HCT116 (cell line): ENCODE data around the gene AR.

Source experiments
- EGR1 ChIP-seq: IDR thresholded peaks from 2 replicates; pipeline ENCODE4 v1.6.1; 2012; ENCODE audit warnings: low read depth
- RAD21 ChIP-seq: IDR thresholded peaks from 2 replicates; pipeline ENCODE4 v1.6.1; 2012; ENCODE audit warnings: low read depth, mild to moderate bottlenecking
- TF ChIP-seq, protein P1 (sequence below), 3 experiments: fragments of 200-600 bp in 1 of 3; sonication (generic) in 1 of 3; IDR thresholded peaks in 2 of 3; conservative IDR thresholded peaks in 1 of 3; 2 replicates each; pipeline ENCODE4 v1.5.1; 2012 to 2017; ENCODE audit warnings: low read depth in 2 of 3, low read length in 2 of 3, antibody characterized with exemption in 1 of 3, borderline replicate concordance in 1 of 3, control low read depth in 1 of 3, mild to moderate bottlenecking in 1 of 3, mixed read lengths in 1 of 3, mixed run types in 1 of 3, moderate library complexity in 1 of 3; ENCODE audit not compliant: insufficient read depth in 1 of 3
- TF ChIP-seq, protein P2 (sequence below): IDR thresholded peaks from 2 replicates; pipeline ENCODE4 v1.6.1; 2012

DNA sequence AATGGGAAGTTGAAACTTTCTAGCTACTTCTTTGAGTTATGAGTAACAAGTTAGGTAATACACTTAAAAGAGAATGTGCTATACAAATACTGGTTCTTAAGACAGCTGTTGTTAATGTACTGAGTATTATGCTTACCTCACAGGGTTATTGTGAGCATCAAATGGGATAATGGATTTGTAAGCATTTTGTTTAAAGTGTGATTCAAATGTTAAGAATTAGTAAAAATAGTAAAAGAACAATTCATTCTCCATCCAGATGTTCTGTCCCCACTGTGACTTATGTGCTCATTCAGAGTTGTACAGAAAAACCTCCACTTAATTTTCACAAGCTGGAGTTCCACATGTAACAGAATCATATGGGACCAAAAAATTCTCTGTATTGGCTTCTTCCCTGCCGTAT lies 63.6 kb downstream of the AR start:
- TF ChIP-seq, protein P1, sequence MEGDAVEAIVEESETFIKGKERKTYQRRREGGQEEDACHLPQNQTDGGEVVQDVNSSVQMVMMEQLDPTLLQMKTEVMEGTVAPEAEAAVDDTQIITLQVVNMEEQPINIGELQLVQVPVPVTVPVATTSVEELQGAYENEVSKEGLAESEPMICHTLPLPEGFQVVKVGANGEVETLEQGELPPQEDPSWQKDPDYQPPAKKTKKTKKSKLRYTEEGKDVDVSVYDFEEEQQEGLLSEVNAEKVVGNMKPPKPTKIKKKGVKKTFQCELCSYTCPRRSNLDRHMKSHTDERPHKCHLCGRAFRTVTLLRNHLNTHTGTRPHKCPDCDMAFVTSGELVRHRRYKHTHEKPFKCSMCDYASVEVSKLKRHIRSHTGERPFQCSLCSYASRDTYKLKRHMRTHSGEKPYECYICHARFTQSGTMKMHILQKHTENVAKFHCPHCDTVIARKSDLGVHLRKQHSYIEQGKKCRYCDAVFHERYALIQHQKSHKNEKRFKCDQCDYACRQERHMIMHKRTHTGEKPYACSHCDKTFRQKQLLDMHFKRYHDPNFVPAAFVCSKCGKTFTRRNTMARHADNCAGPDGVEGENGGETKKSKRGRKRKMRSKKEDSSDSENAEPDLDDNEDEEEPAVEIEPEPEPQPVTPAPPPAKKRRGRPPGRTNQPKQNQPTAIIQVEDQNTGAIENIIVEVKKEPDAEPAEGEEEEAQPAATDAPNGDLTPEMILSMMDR (IDR thresholded peaks at IDR 0.05 in 2 of 3, conservative IDR thresholded peaks at IDR 0.05 in 1 of 3; ENCODE audit: borderline replicate concordance in 1 of 3, insufficient read depth in 1 of 3, low read depth in 2 of 3, low read length in 2 of 3), result no peak
- TF ChIP-seq EGR1 (no peak), RAD21 (no peak)
- TF ChIP-seq, protein P2, sequence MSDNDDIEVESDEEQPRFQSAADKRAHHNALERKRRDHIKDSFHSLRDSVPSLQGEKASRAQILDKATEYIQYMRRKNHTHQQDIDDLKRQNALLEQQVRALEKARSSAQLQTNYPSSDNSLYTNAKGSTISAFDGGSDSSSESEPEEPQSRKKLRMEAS, result no peak
